ENCODE results near the gene RAB43. TPM values are rescaled to one million over a fixed set of nuclear protein-coding genes. Genes with fewer than 3 reads are reported as not detected.

Gene RAB43
- total RNA-seq, 2 experiments from 2014 or later, result 73.9 to 80.0 TPM

DNA sequence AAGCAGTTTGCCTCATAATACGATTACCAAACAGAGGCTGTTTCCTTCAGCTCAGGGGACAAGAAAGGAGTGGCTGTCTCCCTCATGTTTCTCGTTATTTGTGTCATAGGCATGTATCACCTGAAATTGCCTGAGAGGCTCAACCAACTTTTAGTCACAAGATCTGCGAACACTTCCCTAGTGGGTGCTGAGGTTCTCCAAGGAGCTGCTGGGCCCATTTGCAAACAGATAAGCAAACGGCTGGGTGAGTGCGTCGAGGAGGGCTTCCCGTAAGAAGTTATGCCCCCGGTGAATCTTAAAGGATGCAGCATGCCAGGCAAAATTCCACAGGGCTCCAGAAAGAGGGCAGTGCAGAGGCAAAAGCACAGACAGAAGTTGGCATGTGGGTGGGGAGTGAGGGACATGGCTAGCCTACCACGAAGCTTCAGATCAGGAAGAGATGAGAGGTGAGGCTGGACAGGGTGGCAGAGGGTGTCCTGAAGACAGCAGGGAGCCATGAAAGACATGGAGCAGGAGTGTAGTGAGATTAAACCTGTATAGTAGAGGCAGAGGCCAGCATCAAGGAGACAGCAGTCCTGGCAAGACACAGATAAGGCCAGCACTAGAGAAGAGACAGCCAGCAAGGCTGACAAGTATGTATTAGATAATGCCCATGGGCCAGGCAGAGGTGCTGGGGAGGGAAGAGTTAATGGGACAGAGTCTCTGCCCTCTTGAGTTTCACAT lies 65.0 kb downstream of the RAB43 start:
- CTCF ChIA-PET, result interaction anchor here (1.8 to 5.4 kb wide), 2 partner anchors 63 to 188 kb away, joined by 11 to 63 read pairs; partner anchors contain the start of gene RAB43
- no peaks in the 10 kb centered on the region for H3K9me3 Mint-ChIP-seq
- intact Hi-C loops (cut with micrococcal nuclease), result no loop called here
- no peak overlapping the region for H3K4me3 Mint-ChIP-seq
- peaks cover 15% of the 10 kb centered on the region for H3K4me1 Mint-ChIP-seq (ENCODE audit: low read depth)
- no peaks in the 10 kb centered on the region for H3K27me3 Mint-ChIP-seq (ENCODE audit: low read depth)
- H3K36me3 Mint-ChIP-seq (ENCODE audit: low read depth), result no peaks in the 10 kb centered on the region
- H3K27ac Mint-ChIP-seq, result no peak overlapping the region
- DNase-seq, result no peak

DNA sequence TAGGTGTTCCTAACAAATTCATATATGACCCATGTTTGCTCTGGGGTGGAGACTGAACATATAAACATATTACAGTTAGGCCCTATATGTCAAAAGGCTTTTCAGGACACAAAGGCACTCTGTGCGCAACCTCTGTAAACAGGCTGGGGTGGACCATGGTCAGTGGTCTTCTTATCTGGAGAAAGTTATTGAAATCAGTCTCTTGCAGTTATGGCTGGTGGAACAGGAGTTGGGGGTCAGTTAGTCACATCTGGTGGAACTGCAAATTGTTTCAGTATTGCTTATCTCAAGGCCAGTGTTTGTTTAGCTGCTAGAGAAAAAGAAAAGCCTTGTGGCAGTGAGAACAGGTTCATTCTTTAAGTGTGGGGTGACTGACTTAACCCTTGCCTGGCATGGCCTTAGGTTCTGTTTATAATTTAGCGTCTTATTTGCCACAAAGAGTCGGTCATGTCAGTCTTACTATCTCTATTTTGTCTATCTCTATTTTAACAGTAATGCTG lies 66.9 kb downstream of the RAB43 start:
- DNase-seq, result no peak
- intact Hi-C loops (cut with micrococcal nuclease), result loop anchor here (5.0 kb wide), 1 partner anchor 128 kb away; the partner anchor contains the start of gene CNBP
- H3K27ac Mint-ChIP-seq, result no peak overlapping the region
- no peak overlapping the region for H3K4me3 Mint-ChIP-seq
- no peaks in the 10 kb centered on the region for H3K27me3 Mint-ChIP-seq (ENCODE audit: low read depth)
- H3K4me1 Mint-ChIP-seq (ENCODE audit: low read depth), result peaks cover 15% of the 10 kb centered on the region
- CTCF ChIA-PET, result interaction anchor here (1.0 to 5.4 kb wide), 14 partner anchors 11 to 190 kb away, joined by 4 to 64 read pairs (median 16); partner anchors contain the start of genes ACAD9 and RAB43
- no peaks in the 10 kb centered on the region for H3K36me3 Mint-ChIP-seq (ENCODE audit: low read depth)
- no peaks in the 10 kb centered on the region for H3K9me3 Mint-ChIP-seq

DNA sequence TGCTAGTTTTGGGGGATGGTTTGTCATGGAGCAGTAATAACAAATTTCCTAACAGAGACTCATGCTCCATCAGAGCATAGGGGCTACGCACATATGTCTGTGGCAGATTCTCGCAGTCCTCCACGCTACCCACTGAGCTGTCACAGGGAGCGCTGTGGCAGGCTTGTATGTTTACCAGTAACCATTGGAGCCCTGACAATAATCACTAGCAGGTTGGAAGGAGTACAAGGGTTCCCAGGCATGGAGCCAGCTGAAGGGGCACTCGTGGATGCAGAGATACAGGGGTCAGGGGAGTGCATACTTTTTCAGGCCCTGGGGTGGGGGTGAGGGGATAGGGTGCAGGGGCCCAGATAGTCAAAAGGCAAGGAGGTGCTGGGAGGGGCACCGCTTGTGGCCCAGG lies 68.9 kb downstream of the RAB43 start:
- peaks cover 8% of the 10 kb centered on the region for H3K9me3 Mint-ChIP-seq
- intact Hi-C loops (cut with micrococcal nuclease), result loop anchor here (1.0 to 5.0 kb wide), 7 partner anchors 50 to 264 kb away; partner anchors contain the start of genes CNBP and ISY1
- no peaks in the 10 kb centered on the region for H3K27me3 Mint-ChIP-seq (ENCODE audit: low read depth)
- H3K27ac Mint-ChIP-seq, result no peak overlapping the region
- H3K4me3 Mint-ChIP-seq, result no peak overlapping the region
- no peak for DNase-seq
- peaks cover 4% of the 10 kb centered on the region for H3K36me3 Mint-ChIP-seq (ENCODE audit: low read depth)
- CTCF ChIA-PET, result interaction anchor here (0.6 to 5.4 kb wide), 36 partner anchors 9 to 263 kb away, joined by 3 to 64 read pairs (median 7); partner anchors contain the start of genes COPG1 and RAB43
- H3K4me1 Mint-ChIP-seq (ENCODE audit: low read depth), result peaks cover 10% of the 10 kb centered on the region

DNA sequence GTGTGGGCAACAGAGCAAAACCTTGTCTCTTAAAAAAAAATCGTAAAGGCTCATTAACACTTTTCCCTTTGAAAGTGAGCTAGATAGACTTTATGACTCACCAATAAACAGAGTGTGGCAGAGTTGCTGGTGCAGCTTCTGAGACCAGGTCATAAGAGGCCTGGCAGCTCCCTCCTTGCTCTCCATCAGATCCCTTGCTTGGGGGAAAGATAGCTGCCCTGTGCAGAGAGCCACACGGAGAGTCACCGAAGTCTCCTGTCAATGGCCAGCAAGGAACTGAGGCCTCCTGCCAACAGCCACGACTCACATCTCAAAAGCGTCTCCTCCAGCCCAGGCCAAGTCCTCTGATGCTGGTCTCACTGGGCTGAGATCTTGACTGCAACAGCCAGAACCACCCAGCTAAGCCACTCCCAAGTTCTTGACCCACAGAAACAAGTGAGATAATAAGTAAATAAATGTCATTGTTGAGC lies 69.7 kb downstream of the RAB43 start:
- Mint-ChIP-seq H3K9me3 (peaks cover 8% of the 10 kb centered on the region), H3K4me3 (no peak overlapping the region), H3K4me1 (ENCODE audit: low read depth) (peaks cover 10% of the 10 kb centered on the region), H3K36me3 (ENCODE audit: low read depth) (peaks cover 4% of the 10 kb centered on the region), H3K27ac (no peak overlapping the region), H3K27me3 (ENCODE audit: low read depth) (no peaks in the 10 kb centered on the region)
- intact Hi-C loops (cut with micrococcal nuclease), result loop anchor here (2.0 to 5.0 kb wide), 2 partner anchors 49 to 130 kb away; partner anchors contain the start of gene CNBP
- CTCF ChIA-PET, result interaction anchor here (0.6 to 5.4 kb wide), 23 partner anchors 8 to 264 kb away, joined by 3 to 64 read pairs (median 12); partner anchors contain the start of genes COPG1 and RAB43
- no peak for DNase-seq

DNA sequence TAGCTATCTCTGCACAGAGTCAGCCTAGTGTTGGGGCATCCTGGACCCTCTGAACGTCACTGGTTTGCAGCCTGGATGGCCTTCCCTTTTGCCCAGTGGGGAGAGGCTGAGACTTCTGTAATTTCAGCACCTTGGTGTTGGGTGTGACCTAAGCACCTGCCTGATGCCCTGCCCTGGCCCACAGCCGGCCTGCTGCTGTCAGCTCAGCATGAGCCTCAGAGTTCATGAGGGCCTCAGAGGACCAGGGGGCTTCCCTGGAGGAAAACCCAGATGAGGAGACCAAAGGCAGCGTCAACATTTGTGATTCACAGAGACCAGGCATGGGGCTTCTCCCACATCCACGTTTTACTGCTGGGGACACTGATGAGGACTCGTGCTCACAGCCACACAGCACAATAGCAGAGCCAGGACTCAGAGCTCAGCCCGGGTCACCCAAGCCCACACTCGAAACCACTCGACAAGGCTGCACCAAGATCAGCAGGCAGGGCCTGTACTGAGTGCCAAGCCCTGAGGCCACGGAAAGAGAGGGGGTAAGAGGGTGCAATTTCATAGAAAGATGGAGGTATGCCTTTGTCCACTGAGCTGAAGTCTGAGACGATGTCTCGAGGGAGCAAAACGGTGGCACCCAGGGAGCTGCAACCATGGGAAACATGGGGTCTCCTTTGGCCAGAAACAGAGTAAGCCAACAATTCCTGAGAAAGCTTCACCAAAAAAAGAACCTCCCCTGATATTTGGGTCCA lies 70.9 kb downstream of the RAB43 start:
- H3K4me3 Mint-ChIP-seq, result no peak overlapping the region
- intact Hi-C loops (cut with micrococcal nuclease), result loop anchor here (5.0 kb wide), 1 partner anchor 132 kb away; the partner anchor contains the start of gene CNBP
- no peak overlapping the region for H3K27ac Mint-ChIP-seq
- H3K9me3 Mint-ChIP-seq, result peaks cover 8% of the 10 kb centered on the region
- DNase-seq, result no peak
- H3K27me3 Mint-ChIP-seq (ENCODE audit: low read depth), result no peaks in the 10 kb centered on the region
- H3K4me1 Mint-ChIP-seq (ENCODE audit: low read depth), result peaks cover 10% of the 10 kb centered on the region
- CTCF ChIA-PET, result interaction anchor here (0.6 to 5.4 kb wide), 11 partner anchors 17 to 194 kb away, joined by 4 to 64 read pairs (median 6); partner anchors contain the start of gene RAB43
- peaks cover 4% of the 10 kb centered on the region for H3K36me3 Mint-ChIP-seq (ENCODE audit: low read depth)

DNA sequence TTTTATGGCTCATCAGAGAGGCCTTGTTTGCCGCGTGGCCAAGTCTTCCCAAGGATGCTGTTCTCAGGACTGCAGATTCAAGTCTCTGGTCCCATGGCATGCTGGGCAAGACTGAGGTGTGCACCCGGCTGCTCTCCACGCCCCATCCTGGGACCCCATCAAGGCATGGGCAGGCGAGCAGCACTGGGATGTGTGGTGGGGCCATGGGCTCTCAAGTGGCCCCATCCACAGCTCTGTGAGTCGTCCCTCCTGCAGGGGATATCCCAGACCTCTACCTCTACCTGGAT lies 74.1 kb downstream of the RAB43 start:
- no peak overlapping the region for H3K27ac Mint-ChIP-seq

DNA sequence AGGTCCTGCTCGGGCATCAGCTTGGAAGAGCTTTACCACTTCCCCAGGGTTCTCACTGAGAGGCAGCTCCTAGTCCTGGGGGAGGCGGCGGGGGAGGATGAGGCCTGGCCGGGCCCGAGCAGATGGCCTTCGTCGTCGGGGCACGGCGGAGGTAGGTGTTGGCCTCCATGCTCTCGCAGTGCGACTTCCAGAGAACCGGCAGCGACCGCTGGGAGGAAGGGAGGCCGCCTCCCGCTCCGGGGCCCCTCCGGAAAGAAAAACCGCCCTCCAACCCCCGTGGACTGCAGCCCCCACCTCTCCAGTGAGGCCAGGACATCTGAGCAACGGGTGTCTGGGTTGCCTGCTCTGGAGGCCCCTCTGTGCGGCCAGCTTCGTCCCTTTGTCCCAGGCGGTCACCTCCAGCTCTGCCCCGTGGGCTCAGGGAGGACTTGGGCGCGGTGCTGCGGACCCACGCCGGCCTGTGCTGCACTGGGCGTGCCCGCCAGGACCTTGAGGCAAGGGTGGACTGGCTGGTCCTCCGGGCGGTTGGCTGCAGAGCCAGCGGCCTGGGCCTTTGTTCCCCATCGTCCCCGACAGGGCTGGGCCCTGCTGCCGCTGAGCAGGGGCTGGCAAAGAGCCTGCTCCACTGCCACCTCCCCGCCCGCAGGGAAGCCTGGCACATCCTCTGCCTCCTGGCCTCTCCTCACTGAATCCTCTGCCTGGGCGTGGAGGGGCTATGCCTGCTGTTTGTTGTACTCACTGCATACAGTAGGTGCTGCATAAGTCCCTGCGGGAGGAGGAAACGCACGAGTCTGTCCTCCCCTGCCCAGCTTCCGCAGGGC lies 74.7 kb downstream of the RAB43 start:
- intact Hi-C loops (cut with micrococcal nuclease), result no loop called here

More for the DNA sequence above, 74.1 kb downstream of the RAB43 start:
- H3K36me3 Mint-ChIP-seq (ENCODE audit: low read depth), result peaks cover 4% of the 10 kb centered on the region
- no peak for DNase-seq
- CTCF ChIA-PET, result interaction anchor here (1.3 kb wide), 1 partner anchor 21 kb away, joined by 5 read pairs; no protein-coding TSS in a partner anchor
- no peaks in the 10 kb centered on the region for H3K4me1 Mint-ChIP-seq (ENCODE audit: low read depth)
- intact Hi-C loops (cut with micrococcal nuclease), result no loop called here
- H3K9me3 Mint-ChIP-seq, result peaks cover 8% of the 10 kb centered on the region
- H3K4me3 Mint-ChIP-seq, result no peak overlapping the region
- no peaks in the 10 kb centered on the region for H3K27me3 Mint-ChIP-seq (ENCODE audit: low read depth)

DNA sequence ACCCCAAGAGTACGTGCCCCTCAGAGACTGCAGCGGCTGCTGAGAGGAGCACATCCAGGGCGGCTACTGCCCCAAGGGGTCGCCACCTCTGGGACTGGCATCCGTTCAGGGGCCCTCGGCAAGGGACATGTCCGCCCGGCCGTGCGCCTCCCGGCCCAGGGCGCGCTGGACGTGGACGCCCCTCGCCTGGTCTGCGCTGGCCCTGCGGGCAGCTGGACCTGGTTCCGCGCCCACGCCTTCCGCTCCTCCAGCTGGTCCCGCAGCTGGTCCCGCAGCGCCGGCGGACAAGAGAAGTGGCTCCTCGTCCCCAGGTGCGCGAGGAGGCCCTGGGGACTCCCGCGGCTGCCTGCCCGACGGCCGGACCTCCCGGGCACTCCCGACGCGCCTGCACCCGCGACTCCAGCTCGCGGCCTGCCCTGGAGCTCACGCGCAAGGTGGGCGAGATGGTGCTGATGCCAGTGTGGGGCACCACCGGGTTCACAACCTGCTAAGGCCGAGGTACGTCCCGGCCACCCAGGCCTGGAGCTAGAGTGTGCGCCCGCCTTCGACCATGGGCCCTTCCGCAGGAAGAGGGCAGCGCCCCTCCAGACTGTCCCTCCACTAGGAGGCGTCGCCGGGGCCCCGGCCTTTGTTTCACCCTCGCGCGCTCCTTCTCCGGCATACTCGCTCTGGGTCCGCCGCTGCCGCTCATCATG lies 75.4 kb downstream of the RAB43 start:
- no peak overlapping the region for H3K27ac Mint-ChIP-seq
- peak overlapping the region; percentile 11 for H3K4me3 Mint-ChIP-seq
- H3K4me1 Mint-ChIP-seq (ENCODE audit: low read depth), result no peaks in the 10 kb centered on the region
- peaks cover 8% of the 10 kb centered on the region for H3K9me3 Mint-ChIP-seq
- no peaks in the 10 kb centered on the region for H3K27me3 Mint-ChIP-seq (ENCODE audit: low read depth)
- intact Hi-C loops (cut with micrococcal nuclease), result no loop called here
- H3K36me3 Mint-ChIP-seq (ENCODE audit: low read depth), result peaks cover 4% of the 10 kb centered on the region
- CTCF ChIA-PET, result interaction anchor here (0.8 to 1.3 kb wide), 7 partner anchors 9 to 203 kb away, joined by 3 to 5 read pairs (median 4); partner anchors contain the start of gene COPG1
- DNase-seq, result no peak

More for the DNA sequence above, 74.7 kb downstream of the RAB43 start:
- no peak for DNase-seq
- Mint-ChIP-seq H3K4me1 (ENCODE audit: low read depth) (no peaks in the 10 kb centered on the region), H3K27ac (no peak overlapping the region), H3K36me3 (ENCODE audit: low read depth) (peaks cover 4% of the 10 kb centered on the region), H3K9me3 (peaks cover 8% of the 10 kb centered on the region), H3K27me3 (ENCODE audit: low read depth) (no peaks in the 10 kb centered on the region), H3K4me3 (peak overlapping the region; percentile 11)
- CTCF ChIA-PET, result interaction anchor here (1.0 to 1.3 kb wide), 6 partner anchors 10 to 202 kb away, joined by 3 to 5 read pairs (median 4); partner anchors contain the start of gene COPG1

DNA sequence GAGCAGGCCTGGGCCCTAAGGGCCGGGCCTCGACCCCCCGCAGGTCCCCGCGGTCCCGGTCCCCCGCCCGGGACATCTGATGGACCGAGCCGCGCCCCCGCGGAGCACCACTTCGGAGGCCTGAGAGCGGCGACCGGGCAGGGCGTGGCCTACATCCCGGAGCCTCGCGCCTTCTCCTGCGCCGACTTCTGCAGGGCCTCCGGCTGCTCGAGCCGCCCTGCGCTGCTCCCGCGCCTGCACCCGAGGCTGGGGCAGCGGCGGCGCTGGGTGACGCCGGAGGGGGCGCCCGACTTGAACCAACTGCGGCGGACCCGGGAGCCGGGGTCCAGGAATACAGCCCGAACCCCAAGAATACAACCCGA lies 75.9 kb downstream of the RAB43 start:
- CTCF ChIA-PET, result interaction anchor here (0.8 to 1.1 kb wide), 5 partner anchors 9 to 204 kb away, joined by 3 to 5 read pairs (median 4); partner anchors contain the start of gene COPG1
- Mint-ChIP-seq H3K4me3 (peak overlapping the region; percentile 37), H3K4me1 (ENCODE audit: low read depth) (no peaks in the 10 kb centered on the region), H3K27me3 (ENCODE audit: low read depth) (no peaks in the 10 kb centered on the region), H3K27ac (no peak overlapping the region), H3K36me3 (ENCODE audit: low read depth) (peaks cover 4% of the 10 kb centered on the region), H3K9me3 (peaks cover 8% of the 10 kb centered on the region)
- intact Hi-C loops (cut with micrococcal nuclease), result no loop called here
- DNase-seq, result peak; percentile 55

DNA sequence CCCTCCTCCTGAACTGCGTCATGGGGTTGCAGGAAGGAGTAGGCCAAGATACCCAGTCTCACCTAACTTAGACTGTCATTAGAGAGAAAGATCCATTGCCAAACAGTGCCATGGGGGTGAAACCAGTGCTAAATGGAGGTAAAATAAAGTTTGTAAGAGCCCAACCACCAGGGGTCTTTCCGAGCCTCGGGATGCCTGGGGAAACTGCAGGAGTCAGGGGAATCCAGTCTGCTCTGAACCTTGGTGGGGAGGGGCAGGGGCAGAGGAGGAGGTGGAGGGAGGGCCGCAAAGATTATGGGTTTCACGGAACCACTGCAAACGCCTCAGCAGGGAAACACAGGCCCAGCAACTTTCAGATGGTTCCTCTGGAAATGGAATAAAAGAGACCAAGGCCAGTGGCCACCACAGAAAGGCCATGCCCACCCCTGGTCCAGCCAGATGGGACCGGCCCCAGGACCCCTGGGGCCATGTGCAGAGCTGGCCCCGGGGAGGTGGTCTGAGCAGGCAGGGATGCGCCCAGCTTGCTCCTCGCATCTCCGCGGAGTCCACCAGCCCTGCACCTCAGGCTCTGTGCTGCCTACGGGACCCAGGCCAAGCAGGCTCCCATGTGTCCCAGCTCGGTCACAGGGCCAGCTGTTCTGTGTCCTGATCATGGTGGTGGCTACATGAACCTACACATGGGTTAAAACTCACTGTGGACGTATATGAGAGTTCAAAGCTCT lies 80.9 kb downstream of the RAB43 start:
- CTCF ChIA-PET, result interaction anchor here (1.7 kb wide), 1 partner anchor 13 kb away, joined by 6 read pairs; no protein-coding TSS in a partner anchor
- Mint-ChIP-seq H3K4me3 (no peak overlapping the region), H3K36me3 (ENCODE audit: low read depth) (no peaks in the 10 kb centered on the region), H3K27me3 (ENCODE audit: low read depth) (peaks cover 1% of the 10 kb centered on the region), H3K27ac (no peak overlapping the region), H3K4me1 (ENCODE audit: low read depth) (peaks cover 8% of the 10 kb centered on the region), H3K9me3 (no peaks in the 10 kb centered on the region)
- no peak for DNase-seq
- intact Hi-C loops (cut with micrococcal nuclease), result no loop called here

DNA sequence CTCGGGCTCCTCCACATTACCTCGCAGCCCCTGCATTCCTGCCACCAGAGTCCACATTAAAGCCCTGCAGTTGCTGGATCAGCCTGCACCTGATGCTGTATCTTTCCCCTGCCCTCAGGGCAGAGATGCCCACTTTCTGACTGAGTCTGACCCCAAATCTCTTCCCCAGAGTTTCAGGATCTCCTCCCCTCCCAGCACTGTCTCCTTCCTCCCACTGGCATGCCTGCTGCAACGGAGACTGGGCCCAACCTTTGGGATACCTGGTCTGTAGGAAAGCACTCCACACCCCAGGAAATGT lies 81.6 kb downstream of the RAB43 start:
- H3K27ac Mint-ChIP-seq, result no peak overlapping the region
- no peak overlapping the region for H3K4me3 Mint-ChIP-seq
- CTCF ChIA-PET, result no interaction called here
- no peaks in the 10 kb centered on the region for H3K9me3 Mint-ChIP-seq
- intact Hi-C loops (cut with micrococcal nuclease), result no loop called here
- H3K4me1 Mint-ChIP-seq (ENCODE audit: low read depth), result peaks cover 14% of the 10 kb centered on the region
- no peaks in the 10 kb centered on the region for H3K36me3 Mint-ChIP-seq (ENCODE audit: low read depth)
- H3K27me3 Mint-ChIP-seq (ENCODE audit: low read depth), result peaks cover 1% of the 10 kb centered on the region
- DNase-seq, result no peak
